ENCODE data around the gene CORIN.

- TF ChIP-seq CTCF (IDR thresholded peaks at IDR 0.05) (no peak), POLR2A (IDR thresholded peaks at IDR 0.05) (no peak), EP300 (IDR thresholded peaks at IDR 0.05) (no peak)
Measured at GRCh38 chr4:47747846-47748494, 89.9 kb downstream of the CORIN start.
